ENCODE data around the gene CRHR1.
A peak's percentile ranks its signal among the peaks of the same experiment; 100 is the strongest.

CRHR1 gene

GRCh38 chr17:45801421-45801820, 17.3 kb downstream of the CRHR1 start:
- H2AK5ac ChIP-seq (ENCODE audit: low read length) = no peak overlapping the region
- no peak overlapping the region for H3K23ac ChIP-seq (ENCODE audit: low read length)
- no peak overlapping the region for H3K18ac ChIP-seq (ENCODE audit: low read length)
- no peaks in the 10 kb centered on the region for H3K27me3 ChIP-seq (ENCODE audit: insufficient read depth, low read length, poor library complexity)
- no peak overlapping the region for H2BK120ac ChIP-seq (ENCODE audit: low read depth, low read length)
- H3K9ac ChIP-seq (ENCODE audit: low read length) = no peak overlapping the region
- no peak overlapping the region for H3K4ac ChIP-seq (ENCODE audit: low read depth, low read length)
- H3K27ac ChIP-seq (ENCODE audit: low read depth, low read length) = no peak overlapping the region
- no peak overlapping the region for H3K4me3 ChIP-seq (ENCODE audit: low read length)
- H3K79me2 ChIP-seq (ENCODE audit: control insufficient read depth, insufficient read depth, low read length) = no peaks in the 10 kb centered on the region
- WGBS (ENCODE audit: extremely low coverage, insufficient coverage, low lambda C conversion rate) = no CpG with 5 or more reads among the region's 8 CpGs
- H3K4me1 ChIP-seq (ENCODE audit: control insufficient read depth, low read depth, low read length) = no peaks in the 10 kb centered on the region
- no peak overlapping the region for H2BK15ac ChIP-seq (replicated peaks; ENCODE audit: low read depth)
- H2BK5ac ChIP-seq (ENCODE audit: low read length) = no peak overlapping the region
- no peak overlapping the region for H4K8ac ChIP-seq (ENCODE audit: low read depth, low read length)
- H3K56ac ChIP-seq (ENCODE audit: low read length) = no peak overlapping the region
- H4K5ac ChIP-seq (ENCODE audit: low read length) = no peak overlapping the region
- H3K4me2 ChIP-seq (ENCODE audit: low read length) = no peak overlapping the region
- no peaks in the 10 kb centered on the region for H3K36me3 ChIP-seq (ENCODE audit: control insufficient read depth, insufficient read depth, low read length)
- DNase-seq = no peak
- H3K79me1 ChIP-seq (ENCODE audit: low read length) = no peaks in the 10 kb centered on the region

GRCh38 chr17:45808845-45809244, 24.7 kb downstream of the CRHR1 start:
- Histone ChIP-seq H3K9ac (ENCODE audit: low read length) (no peak overlapping the region), H3K27me3 (ENCODE audit: insufficient read depth, low read length, poor library complexity) (no peaks in the 10 kb centered on the region), H3K79me2 (ENCODE audit: control insufficient read depth, insufficient read depth, low read length) (no peaks in the 10 kb centered on the region), H4K5ac (ENCODE audit: low read length) (no peak overlapping the region), H2AK5ac (ENCODE audit: low read length) (no peak overlapping the region), H3K27ac (ENCODE audit: low read depth, low read length) (no peak overlapping the region), H3K4me3 (ENCODE audit: low read length) (no peak overlapping the region), H3K23ac (ENCODE audit: low read length) (no peak overlapping the region), H2BK120ac (ENCODE audit: low read depth, low read length) (no peak overlapping the region), H2BK15ac (replicated peaks; ENCODE audit: low read depth) (no peak overlapping the region), H3K18ac (ENCODE audit: low read length) (no peak overlapping the region), H3K36me3 (ENCODE audit: control insufficient read depth, insufficient read depth, low read length) (no peaks in the 10 kb centered on the region), H4K8ac (ENCODE audit: low read depth, low read length) (no peak overlapping the region), H3K4me2 (ENCODE audit: low read length) (no peak overlapping the region), H3K56ac (ENCODE audit: low read length) (no peak overlapping the region), H2BK5ac (ENCODE audit: low read length) (no peak overlapping the region), H3K4ac (ENCODE audit: low read depth, low read length) (no peak overlapping the region), H3K79me1 (ENCODE audit: low read length) (no peaks in the 10 kb centered on the region), H3K4me1 (ENCODE audit: control insufficient read depth, low read depth, low read length) (peaks cover 1% of the 10 kb centered on the region)
- no peak for DNase-seq
- WGBS (ENCODE audit: extremely low coverage, insufficient coverage, low lambda C conversion rate) = no CpG with 5 or more reads among the region's 1 CpG

- no peak overlapping the region for H2AK5ac ChIP-seq (ENCODE audit: low read length)
- no peak overlapping the region for H3K23ac ChIP-seq (ENCODE audit: low read length)
- H3K4ac ChIP-seq (ENCODE audit: low read depth, low read length) = no peak overlapping the region
- no peaks in the 10 kb centered on the region for H3K79me1 ChIP-seq (ENCODE audit: low read length)
- no peaks in the 10 kb centered on the region for H3K36me3 ChIP-seq (ENCODE audit: control insufficient read depth, insufficient read depth, low read length)
- H3K4me2 ChIP-seq (ENCODE audit: low read length) = no peak overlapping the region
- H3K56ac ChIP-seq (ENCODE audit: low read length) = no peak overlapping the region
- no peak overlapping the region for H4K5ac ChIP-seq (ENCODE audit: low read length)
- no peak overlapping the region for H2BK5ac ChIP-seq (ENCODE audit: low read length)
- no peaks in the 10 kb centered on the region for H3K79me2 ChIP-seq (ENCODE audit: control insufficient read depth, insufficient read depth, low read length)
- peaks cover 1% of the 10 kb centered on the region for H3K4me1 ChIP-seq (ENCODE audit: control insufficient read depth, low read depth, low read length)
- no peak overlapping the region for H2BK15ac ChIP-seq (replicated peaks; ENCODE audit: low read depth)
- H3K4me3 ChIP-seq (ENCODE audit: low read length) = no peak overlapping the region
- H3K27ac ChIP-seq (ENCODE audit: low read depth, low read length) = no peak overlapping the region
- H3K9ac ChIP-seq (ENCODE audit: low read length) = no peak overlapping the region
- H4K8ac ChIP-seq (ENCODE audit: low read depth, low read length) = no peak overlapping the region
- H3K27me3 ChIP-seq (ENCODE audit: insufficient read depth, low read length, poor library complexity) = no peaks in the 10 kb centered on the region
- no peak overlapping the region for H2BK120ac ChIP-seq (ENCODE audit: low read depth, low read length)
- DNase-seq = no peak
- WGBS (ENCODE audit: extremely low coverage, insufficient coverage, low lambda C conversion rate) = no CpG with 5 or more reads among the region's 15 CpGs
- no peak overlapping the region for H3K18ac ChIP-seq (ENCODE audit: low read length)
Measured at GRCh38 chr17:45809499-45809898, 25.4 kb downstream of the CRHR1 start.

- H3K23ac ChIP-seq (ENCODE audit: low read length) = no peak overlapping the region
- no peak overlapping the region for H2BK5ac ChIP-seq (ENCODE audit: low read length)
- H2BK15ac ChIP-seq (replicated peaks; ENCODE audit: low read depth) = no peak overlapping the region
- no peak overlapping the region for H4K8ac ChIP-seq (ENCODE audit: low read depth, low read length)
- H4K5ac ChIP-seq (ENCODE audit: low read length) = no peak overlapping the region
- H3K4me2 ChIP-seq (ENCODE audit: low read length) = no peak overlapping the region
- H3K27ac ChIP-seq (ENCODE audit: low read depth, low read length) = no peak overlapping the region
- H3K27me3 ChIP-seq (ENCODE audit: insufficient read depth, low read length, poor library complexity) = no peaks in the 10 kb centered on the region
- no peaks in the 10 kb centered on the region for H3K79me2 ChIP-seq (ENCODE audit: control insufficient read depth, insufficient read depth, low read length)
- H3K36me3 ChIP-seq (ENCODE audit: control insufficient read depth, insufficient read depth, low read length) = no peaks in the 10 kb centered on the region
- H3K4me1 ChIP-seq (ENCODE audit: control insufficient read depth, low read depth, low read length) = peaks cover 1% of the 10 kb centered on the region
- H3K18ac ChIP-seq (ENCODE audit: low read length) = no peak overlapping the region
- H3K79me1 ChIP-seq (ENCODE audit: low read length) = no peaks in the 10 kb centered on the region
- WGBS (ENCODE audit: extremely low coverage, insufficient coverage, low lambda C conversion rate) = no CpG with 5 or more reads among the region's 3 CpGs
- DNase-seq = peak; percentile 51
- H3K9ac ChIP-seq (ENCODE audit: low read length) = no peak overlapping the region
- H3K4ac ChIP-seq (ENCODE audit: low read depth, low read length) = no peak overlapping the region
- H2BK120ac ChIP-seq (ENCODE audit: low read depth, low read length) = no peak overlapping the region
- H3K4me3 ChIP-seq (ENCODE audit: low read length) = no peak overlapping the region
- H2AK5ac ChIP-seq (ENCODE audit: low read length) = no peak overlapping the region
- no peak overlapping the region for H3K56ac ChIP-seq (ENCODE audit: low read length)
Measured at GRCh38 chr17:45812102-45812501, 28.0 kb downstream of the CRHR1 start.

- Histone ChIP-seq H2BK5ac (ENCODE audit: low read length) (no peak overlapping the region), H4K5ac (ENCODE audit: low read length) (no peak overlapping the region), H3K79me2 (ENCODE audit: control insufficient read depth, insufficient read depth, low read length) (no peaks in the 10 kb centered on the region), H3K27ac (ENCODE audit: low read depth, low read length) (no peak overlapping the region), H3K4me2 (ENCODE audit: low read length) (no peak overlapping the region), H3K4me1 (ENCODE audit: control insufficient read depth, low read depth, low read length) (peaks cover 1% of the 10 kb centered on the region), H3K4ac (ENCODE audit: low read depth, low read length) (no peak overlapping the region), H2BK120ac (ENCODE audit: low read depth, low read length) (no peak overlapping the region), H2BK15ac (replicated peaks; ENCODE audit: low read depth) (no peak overlapping the region), H3K36me3 (ENCODE audit: control insufficient read depth, insufficient read depth, low read length) (no peaks in the 10 kb centered on the region), H3K4me3 (ENCODE audit: low read length) (no peak overlapping the region), H3K79me1 (ENCODE audit: low read length) (no peaks in the 10 kb centered on the region), H4K8ac (ENCODE audit: low read depth, low read length) (no peak overlapping the region), H3K27me3 (ENCODE audit: insufficient read depth, low read length, poor library complexity) (no peaks in the 10 kb centered on the region), H3K9ac (ENCODE audit: low read length) (peak overlapping the region; percentile 48), H3K23ac (ENCODE audit: low read length) (no peak overlapping the region), H3K56ac (ENCODE audit: low read length) (peak overlapping the region; percentile 80), H3K18ac (ENCODE audit: low read length) (no peak overlapping the region), H2AK5ac (ENCODE audit: low read length) (no peak overlapping the region)
- DNase-seq = peak; percentile 84
- no CpG with 5 or more reads among the region's 22 CpGs for WGBS (ENCODE audit: extremely low coverage, insufficient coverage, low lambda C conversion rate)
Measured at GRCh38 chr17:45813048-45813725, 29.1 kb downstream of the CRHR1 start.
